T47D (cell line): ENCODE results near the gene HTR4.
"Not testable (repeated sequence)": the region's sequence is repeated elsewhere in the genome, so short reads cannot be mapped to it uniquely, and the experiment has no call there.

ENCODE experiments used
- DNase-seq, 2 experiments: peaks; one replicate each; pipeline versions ENCODE4 v3.0.0 to v3.0.0-alpha.2; 2011 to 2012; ENCODE audit warnings: low read depth in 1 of 2, low spot score in 1 of 2
- JUND ChIP-seq: IDR thresholded peaks from 2 replicates; pipeline ENCODE4 v1.6.1; 2012; ENCODE audit warnings: low read depth
- in situ Hi-C: cut with HindIII; loops from 2 replicates; pipeline ENCODE4 v1.10.0; 2016; ENCODE audit warnings: low sequenced_read_pairs, low pct_unique_long_range_greater_than_20kb

The HTR4 gene

DNA sequence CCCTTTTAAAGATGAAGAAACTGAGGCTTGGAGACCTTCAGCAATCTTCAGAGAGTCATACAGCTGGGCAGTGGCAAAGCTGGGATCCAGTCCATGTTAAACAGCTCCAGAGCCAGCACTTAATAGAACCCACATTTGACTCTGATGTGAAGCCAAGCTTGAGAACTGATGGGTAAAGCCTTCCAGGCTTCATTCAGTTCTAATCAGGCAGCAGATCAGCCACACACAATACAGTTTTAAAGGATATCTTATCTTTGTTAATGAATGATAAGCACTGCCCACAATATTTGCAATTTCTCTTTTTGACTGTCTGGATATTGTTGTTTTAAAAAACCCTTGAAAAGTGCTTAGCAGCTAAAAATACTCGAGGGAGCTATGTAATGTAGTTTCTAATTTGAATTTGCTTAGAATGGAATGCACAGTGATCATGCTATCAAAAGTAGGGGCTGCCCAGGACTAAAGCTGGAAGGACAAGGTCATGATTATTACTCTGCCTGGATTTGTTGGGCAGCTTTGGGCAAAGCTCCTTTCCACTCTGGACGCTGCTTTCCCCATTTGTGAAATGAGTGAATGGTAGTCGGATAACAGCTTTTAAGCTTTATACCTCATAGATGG, 31.3 kb upstream of the HTR4 start:
- no peak for TF ChIP-seq JUND
- in situ Hi-C loops = no loop called here
- no peak for DNase-seq

DNA sequence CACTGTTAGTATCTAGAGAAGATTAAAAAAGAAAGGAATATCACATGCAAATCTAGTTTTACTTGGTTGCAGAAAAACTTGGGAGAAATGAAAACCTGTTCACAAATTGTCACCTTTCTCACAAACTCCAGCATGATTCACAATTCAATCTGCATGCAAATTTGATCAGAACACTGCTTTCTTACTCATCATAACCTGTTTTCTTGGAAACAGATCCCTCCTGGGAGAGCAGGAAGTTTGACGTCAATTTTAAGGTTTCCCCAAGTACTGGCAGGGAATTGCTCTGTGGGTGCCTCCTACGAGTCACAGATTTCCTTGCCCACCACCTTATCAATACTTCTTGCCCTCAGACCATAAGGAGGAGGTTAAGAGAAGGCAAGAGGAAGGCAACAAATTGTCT, 30.2 kb upstream of the HTR4 start:
- in situ Hi-C loops = no loop called here
- no peak for TF ChIP-seq JUND
- no peak for DNase-seq

- TF ChIP-seq JUND = no peak
- DNase-seq = no peak
- in situ Hi-C loops = no loop called here
These were observed 29.3 kb upstream of the HTR4 start for GRCh38 chr5:148683651-148684050.

DNA sequence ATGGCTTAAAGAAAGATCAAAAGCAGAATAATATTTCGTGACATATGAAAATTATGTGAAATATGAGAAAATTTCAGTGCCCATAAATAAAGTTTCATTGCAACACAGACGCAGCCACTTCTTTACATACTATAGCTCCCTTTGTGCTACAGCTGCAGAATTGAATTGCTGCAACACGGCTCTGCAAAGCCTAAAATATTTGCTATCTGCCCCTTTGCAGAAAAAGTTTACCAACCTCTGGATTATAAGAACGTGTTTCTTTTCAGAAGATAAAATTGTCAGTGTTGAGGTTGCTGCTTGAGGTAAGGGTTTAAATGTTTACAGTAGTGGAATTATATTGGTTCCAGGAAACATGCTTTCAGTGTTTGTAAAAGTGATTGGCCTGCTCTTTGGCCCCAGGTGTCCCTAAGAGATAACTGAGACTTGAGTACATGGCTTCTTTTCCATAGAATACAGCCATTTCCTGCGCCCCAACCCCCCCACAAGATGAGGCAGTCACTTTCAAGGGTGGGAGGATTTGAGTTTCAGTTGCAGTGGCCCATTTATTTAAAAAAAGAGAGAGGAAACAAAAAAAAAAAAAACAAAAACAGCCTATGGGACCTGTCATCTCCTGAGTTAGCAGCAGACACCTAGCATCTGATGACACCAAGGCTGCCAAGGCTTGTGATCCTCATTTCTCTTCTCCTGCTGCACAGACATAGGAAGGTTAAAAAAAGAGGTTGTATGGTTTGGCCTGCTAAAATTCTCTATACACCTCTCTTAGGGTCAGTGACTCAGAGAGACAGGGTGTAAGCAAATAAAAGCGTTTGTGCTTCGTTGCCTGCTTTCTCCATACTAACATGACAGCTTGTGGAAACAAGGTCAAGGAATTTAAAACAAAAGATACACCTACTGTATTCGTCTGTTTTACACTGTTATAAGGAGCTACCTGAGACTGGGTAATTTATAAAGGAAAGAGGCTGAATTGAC, 28.0 kb upstream of the HTR4 start:
- in situ Hi-C loops = no loop called here
- no peak for TF ChIP-seq JUND
- no peak for DNase-seq

- no peak for TF ChIP-seq JUND
- in situ Hi-C loops = no loop called here
- no peak for DNase-seq
These were observed 27.1 kb upstream of the HTR4 start for GRCh38 chr5:148681157-148682057.

DNA sequence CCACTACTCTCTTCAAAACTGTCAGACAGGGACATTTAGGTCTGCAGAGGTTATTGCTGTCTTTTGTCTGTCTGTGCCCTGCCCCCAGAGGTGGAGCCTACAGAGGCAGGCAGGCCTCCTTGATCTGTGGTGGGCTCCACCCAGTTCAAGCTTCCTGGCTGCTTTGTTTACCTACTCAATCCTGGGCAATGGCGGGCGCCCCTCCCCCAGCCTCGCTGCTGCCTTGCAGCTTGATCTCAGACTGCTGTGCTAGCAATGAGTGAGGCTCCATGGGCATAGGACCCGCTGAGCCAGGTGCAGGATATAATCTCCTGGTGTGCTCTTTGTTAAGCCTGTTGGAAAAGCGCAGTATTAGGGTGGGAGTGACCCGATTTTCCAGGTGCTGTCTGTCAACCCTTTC, 19.4 kb upstream of the HTR4 start:
- in situ Hi-C loops, DNase-seq: not testable (repeated sequence)

DNA sequence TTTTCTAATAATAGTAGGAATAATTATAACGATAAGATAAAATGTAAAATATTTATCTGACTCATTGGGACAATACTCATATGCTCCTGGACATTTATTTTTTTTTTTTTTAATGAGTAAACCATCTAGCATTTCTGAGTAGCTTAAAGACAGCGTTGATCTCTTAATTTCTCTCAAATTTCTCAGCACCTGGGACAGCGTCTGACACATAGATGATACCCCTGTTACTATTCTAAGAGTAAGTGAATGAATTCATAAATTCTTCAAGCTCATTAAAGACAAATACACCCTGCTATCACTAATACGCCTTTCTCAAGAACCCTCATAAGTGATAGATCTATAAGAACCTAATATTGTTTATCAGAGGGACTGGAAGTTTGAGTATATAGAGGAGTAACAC, 12.0 kb upstream of the HTR4 start:
- DNase-seq = peak; percentile 31 to 42
- in situ Hi-C loops = no loop called here
- no peak for TF ChIP-seq JUND

- in situ Hi-C loops = no loop called here
- TF ChIP-seq JUND = no peak
- DNase-seq = no peak
These were observed 11.1 kb upstream of the HTR4 start for GRCh38 chr5:148665431-148665830.

GRCh38 chr5:148663509-148663908, 9.2 kb upstream of the HTR4 start:
- TF ChIP-seq JUND = no peak
- DNase-seq = no peak

DNA sequence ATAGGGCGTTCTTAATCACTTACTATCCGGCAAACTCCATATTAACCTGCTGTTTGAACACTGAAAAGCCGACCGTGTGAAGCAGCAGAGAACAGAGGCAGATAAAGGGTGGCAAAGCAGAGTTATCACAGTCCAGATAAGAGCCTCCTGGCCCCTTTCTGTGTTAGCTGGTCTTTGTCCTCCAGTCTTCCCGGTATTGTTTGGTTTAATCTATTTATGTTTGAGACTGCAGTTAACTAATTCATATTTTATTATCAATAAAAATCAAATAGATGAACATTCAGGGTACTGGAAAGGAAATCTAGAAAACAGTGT, 6.0 kb upstream of the HTR4 start:
- no peak for TF ChIP-seq JUND
- in situ Hi-C loops = no loop called here
- no peak for DNase-seq

More at GRCh38 chr5:148663509-148663908, 9.2 kb upstream of the HTR4 start:
- in situ Hi-C loops = no loop called here

- no peak for DNase-seq
- TF ChIP-seq JUND = no peak
- in situ Hi-C loops = no loop called here
These were observed 5.5 kb upstream of the HTR4 start for GRCh38 chr5:148659641-148660345.

DNA sequence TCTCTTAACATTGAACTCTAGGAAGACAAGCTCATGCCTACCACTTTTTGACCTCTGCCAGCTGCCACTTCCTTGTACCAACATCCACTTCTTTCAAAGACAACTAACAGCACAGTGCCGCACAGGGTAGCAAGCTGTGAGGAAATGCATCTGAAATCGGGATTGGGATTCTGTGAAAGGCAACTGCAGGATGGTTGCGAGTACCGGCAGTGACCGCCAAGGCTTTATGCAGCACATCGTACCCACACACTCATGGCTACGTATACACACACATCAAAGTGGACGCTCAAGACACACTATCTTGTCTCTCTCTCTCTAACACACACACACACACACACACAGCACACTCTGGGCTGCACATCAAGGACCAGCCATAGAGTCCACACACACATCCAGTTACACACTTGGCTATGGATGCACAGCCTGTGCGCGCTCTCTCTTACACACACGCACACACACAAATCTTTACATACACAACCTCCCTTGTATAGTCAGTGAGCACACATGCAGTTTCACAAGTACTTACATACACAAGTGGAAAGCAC, 964 bp downstream of the HTR4 start:
- no peak for DNase-seq
- TF ChIP-seq JUND = no peak
- in situ Hi-C loops = no loop called here
